ENCODE data around the gene HRK.
A peak's percentile ranks its signal among the peaks of the same experiment; 100 is the strongest.

HRK gene

DNA sequence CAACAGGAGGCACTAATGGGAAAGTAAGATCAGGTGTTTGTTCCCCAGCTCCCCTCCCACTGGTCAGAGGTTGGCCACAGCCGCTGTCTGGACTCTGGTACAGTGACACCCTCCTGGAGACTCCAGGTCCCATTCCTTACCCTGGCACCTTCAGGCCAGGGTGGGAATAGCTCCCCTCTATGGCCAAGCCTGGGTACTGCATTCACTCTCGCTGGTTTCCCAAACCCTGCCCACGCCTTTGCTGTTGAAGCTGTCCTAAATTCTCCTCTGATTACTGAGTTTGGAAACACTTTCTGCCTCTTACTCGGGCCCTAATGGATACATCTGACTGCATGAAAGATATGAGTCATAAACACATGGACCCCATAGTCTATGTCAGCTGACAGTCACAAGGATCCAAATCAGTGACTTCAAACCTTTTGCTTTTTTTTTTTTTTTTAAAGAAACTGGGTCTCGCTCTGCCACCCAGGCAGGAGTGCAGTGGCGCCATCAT, 17.9 kb downstream of the HRK start:
- DNase-seq (no peak), ATAC-seq (peak; percentile 20)
- Mint-ChIP-seq H3K36me3 (ENCODE audit: low read depth) (no peaks in the 10 kb centered on the region), H3K4me3 (no peak overlapping the region), H3K27ac (no peak overlapping the region), H3K4me1 (peaks cover 4% of the 10 kb centered on the region), H3K9me3 (no peaks in the 10 kb centered on the region), H3K27me3 (peaks cover 7% of the 10 kb centered on the region)

DNA sequence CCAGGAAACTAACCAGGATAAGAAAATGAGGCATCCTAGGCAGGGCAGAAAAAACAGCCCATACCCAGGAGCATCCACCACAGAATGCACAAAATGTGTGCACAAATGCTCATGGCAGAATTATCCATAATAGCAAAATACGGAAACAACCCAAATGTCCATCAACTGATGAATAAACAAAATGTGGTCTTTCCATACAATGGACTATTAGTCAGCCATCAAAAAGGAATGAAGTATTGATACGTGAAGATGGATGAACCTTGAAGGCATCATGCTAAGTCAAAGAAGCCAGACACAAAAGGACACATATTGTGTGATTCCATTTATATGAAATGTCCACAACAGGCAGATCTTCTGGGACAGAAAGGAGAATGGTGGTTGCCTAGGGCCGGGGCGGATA, 19.1 kb downstream of the HRK start:
- H3K27me3 Mint-ChIP-seq = peaks cover 17% of the 10 kb centered on the region
- H3K4me1 Mint-ChIP-seq = peaks cover 11% of the 10 kb centered on the region
- no peak overlapping the region for H3K27ac Mint-ChIP-seq
- DNase-seq = no peak
- H3K36me3 Mint-ChIP-seq (ENCODE audit: low read depth) = no peaks in the 10 kb centered on the region
- no peak overlapping the region for H3K4me3 Mint-ChIP-seq
- H3K9me3 Mint-ChIP-seq = no peaks in the 10 kb centered on the region
- ATAC-seq = no peak

DNA sequence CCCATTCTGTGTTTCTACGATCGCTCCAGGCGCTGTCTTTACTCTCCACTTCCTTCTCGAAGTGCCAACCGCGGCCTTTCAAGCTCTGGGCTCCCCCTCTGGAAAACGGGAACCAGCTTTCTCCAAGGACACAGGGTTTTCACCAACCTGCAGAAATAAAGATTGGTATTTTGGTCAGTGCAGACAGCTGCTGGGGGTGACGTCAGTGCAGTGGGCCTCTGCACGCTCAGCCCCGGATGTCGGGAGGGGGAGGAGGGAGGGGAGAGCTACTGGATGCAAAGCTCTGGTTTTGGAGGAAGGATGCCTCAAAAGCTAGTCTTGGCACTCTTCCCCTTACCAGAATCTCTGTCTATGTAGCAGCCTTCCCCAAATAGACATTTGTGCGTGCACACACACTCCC, 19.9 kb downstream of the HRK start:
- H3K9me3 Mint-ChIP-seq = no peaks in the 10 kb centered on the region

DNA sequence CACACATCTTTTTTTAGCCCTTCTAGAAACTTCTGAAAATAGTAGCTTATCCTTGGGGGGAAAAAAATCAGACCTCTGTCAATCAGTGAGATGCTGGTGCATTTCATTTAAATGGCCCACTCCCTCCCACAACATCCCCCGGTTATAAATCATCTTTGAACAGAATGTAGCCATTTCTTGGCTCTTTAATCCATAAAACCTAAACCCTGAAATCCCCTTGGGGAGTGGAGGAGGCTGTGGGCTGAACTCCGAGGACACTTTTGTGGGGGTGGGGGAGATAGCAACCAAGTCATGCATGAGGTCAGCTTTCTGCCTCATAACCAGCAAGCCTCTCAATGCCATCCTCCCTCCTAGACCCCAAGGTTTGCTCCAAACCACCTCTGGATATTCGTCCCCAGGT, 21.0 kb downstream of the HRK start:
- H3K4me1 Mint-ChIP-seq = peaks cover 11% of the 10 kb centered on the region
- H3K27ac Mint-ChIP-seq = no peak overlapping the region
- peaks cover 17% of the 10 kb centered on the region for H3K27me3 Mint-ChIP-seq
- ATAC-seq (no peak), DNase-seq (no peak)
- H3K4me3 Mint-ChIP-seq = no peak overlapping the region
- no peaks in the 10 kb centered on the region for H3K9me3 Mint-ChIP-seq
- no peaks in the 10 kb centered on the region for H3K36me3 Mint-ChIP-seq (ENCODE audit: low read depth)

More for the DNA sequence above, 19.9 kb downstream of the HRK start:
- H3K27ac Mint-ChIP-seq = no peak overlapping the region
- ATAC-seq (peak; percentile 69), DNase-seq (peak; percentile 36)
- H3K4me1 Mint-ChIP-seq = peaks cover 11% of the 10 kb centered on the region
- peaks cover 17% of the 10 kb centered on the region for H3K27me3 Mint-ChIP-seq
- no peaks in the 10 kb centered on the region for H3K36me3 Mint-ChIP-seq (ENCODE audit: low read depth)
- no peak overlapping the region for H3K4me3 Mint-ChIP-seq

DNA sequence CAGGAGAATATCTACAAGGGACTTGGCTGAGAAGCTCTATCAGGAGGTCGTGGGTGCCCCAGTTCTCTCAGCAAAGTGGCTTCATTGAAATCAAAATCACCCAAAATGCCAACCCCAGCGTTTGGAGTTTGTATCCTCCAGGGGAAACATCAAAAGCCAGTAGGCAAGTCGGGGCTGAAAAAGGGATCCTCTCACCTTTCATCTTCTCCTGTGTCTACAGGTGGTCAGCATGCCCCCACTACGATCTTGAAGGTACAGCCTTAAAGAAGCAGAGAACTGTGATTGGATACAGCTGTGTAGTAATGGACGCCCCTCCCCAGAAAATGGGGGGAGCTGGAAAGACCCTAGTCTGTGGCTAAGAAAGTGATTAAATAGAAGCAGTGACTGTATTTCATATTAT, 22.2 kb downstream of the HRK start:
- no peak overlapping the region for H3K4me3 Mint-ChIP-seq
- H3K9me3 Mint-ChIP-seq = no peaks in the 10 kb centered on the region
- H3K4me1 Mint-ChIP-seq = peaks cover 11% of the 10 kb centered on the region
- no peak for DNase-seq
- H3K36me3 Mint-ChIP-seq (ENCODE audit: low read depth) = no peaks in the 10 kb centered on the region
- no peak for ATAC-seq
- peaks cover 20% of the 10 kb centered on the region for H3K27me3 Mint-ChIP-seq
- no peak overlapping the region for H3K27ac Mint-ChIP-seq

DNA sequence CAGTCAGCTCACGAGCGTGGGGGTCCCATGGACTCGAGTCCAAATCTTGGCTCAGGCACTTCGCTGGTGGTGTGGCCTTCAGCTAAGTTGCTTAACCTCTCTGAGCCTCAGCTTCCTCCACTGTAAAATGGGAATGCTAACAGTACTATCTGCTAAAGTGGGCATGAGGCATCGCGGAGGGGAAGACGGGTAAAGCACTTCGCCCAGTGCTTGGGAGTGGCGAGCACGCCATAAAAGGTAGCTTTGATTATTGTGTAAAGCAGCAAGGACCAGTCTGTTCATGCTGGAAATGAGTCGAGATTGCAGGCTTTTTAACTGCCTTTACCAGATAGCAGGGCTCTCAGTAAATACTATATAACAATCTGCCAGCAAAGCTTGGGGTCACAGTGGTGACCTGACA, 24.5 kb downstream of the HRK start:
- H3K4me3 Mint-ChIP-seq = no peak overlapping the region
- ATAC-seq (no peak), DNase-seq (no peak)
- no peaks in the 10 kb centered on the region for H3K36me3 Mint-ChIP-seq (ENCODE audit: low read depth)
- no peak overlapping the region for H3K27ac Mint-ChIP-seq
- H3K27me3 Mint-ChIP-seq = peaks cover 17% of the 10 kb centered on the region
- peaks cover 10% of the 10 kb centered on the region for H3K4me1 Mint-ChIP-seq
- H3K9me3 Mint-ChIP-seq = no peaks in the 10 kb centered on the region

DNA sequence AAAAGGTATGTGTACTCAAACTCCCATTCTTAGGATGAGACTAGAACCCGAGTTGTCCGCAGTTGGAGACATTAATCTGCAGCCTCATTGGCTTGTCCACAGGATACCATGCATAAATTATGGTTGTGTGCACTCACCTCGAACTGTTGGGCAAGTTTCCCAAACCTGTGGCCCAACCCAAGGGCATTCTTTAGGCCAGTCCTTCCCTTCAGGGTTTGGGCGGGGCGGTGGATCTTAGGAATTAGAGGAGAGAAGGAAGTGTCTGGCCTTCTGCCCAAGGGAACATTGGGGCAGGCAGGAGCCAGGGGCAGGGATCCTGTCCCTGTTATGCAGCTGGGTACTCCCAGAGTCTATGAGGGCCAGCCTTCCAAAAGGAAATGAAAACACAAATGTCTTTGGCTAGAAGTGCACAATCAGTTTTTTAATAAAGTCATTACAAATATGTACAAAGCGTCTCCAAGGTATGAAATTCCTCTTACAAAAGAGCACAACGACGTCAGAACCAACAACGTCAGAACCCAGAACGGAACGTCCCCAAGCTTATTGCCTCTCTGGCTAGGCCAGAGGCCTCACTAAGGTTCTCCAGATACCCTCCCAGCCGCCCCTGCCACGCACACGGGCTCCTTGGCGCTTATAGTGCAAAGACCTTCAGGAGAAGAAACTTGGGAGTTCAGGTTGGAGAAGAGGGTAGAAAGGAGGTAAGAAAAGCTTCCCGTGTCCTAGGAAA, 25.3 kb downstream of the HRK start:
- peaks cover 17% of the 10 kb centered on the region for H3K27me3 Mint-ChIP-seq
- H3K9me3 Mint-ChIP-seq = no peaks in the 10 kb centered on the region
- no peak overlapping the region for H3K27ac Mint-ChIP-seq
- H3K36me3 Mint-ChIP-seq (ENCODE audit: low read depth) = no peaks in the 10 kb centered on the region
- ATAC-seq (no peak), DNase-seq (no peak)
- H3K4me3 Mint-ChIP-seq = no peak overlapping the region
- peaks cover 7% of the 10 kb centered on the region for H3K4me1 Mint-ChIP-seq

DNA sequence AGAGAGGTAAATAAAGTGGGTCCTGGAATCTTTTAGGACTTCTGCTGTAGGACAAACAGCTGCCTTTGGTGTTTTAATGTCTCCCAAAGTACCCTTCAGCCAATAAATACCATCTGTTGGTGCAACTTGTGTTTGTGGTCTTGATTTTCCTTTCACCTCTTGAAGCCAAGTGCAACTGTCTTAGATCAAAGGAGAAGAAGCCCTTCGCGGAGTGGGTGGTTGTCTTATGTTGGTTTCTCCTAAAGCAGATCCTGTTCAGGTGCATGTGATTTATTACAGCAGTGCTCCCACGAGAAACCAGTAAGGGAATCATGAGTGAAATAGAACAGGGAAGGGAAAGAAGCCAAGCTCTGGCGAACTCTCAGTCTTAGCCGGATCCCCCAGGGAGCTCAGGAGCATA, 27.7 kb downstream of the HRK start:
- no peak overlapping the region for H3K27ac Mint-ChIP-seq
- DNase-seq (no peak), ATAC-seq (no peak)
- peaks cover 14% of the 10 kb centered on the region for H3K27me3 Mint-ChIP-seq
- H3K9me3 Mint-ChIP-seq = no peaks in the 10 kb centered on the region
- H3K4me1 Mint-ChIP-seq = peaks cover 7% of the 10 kb centered on the region
- peaks cover 2% of the 10 kb centered on the region for H3K36me3 Mint-ChIP-seq (ENCODE audit: low read depth)
- H3K4me3 Mint-ChIP-seq = no peak overlapping the region

DNA sequence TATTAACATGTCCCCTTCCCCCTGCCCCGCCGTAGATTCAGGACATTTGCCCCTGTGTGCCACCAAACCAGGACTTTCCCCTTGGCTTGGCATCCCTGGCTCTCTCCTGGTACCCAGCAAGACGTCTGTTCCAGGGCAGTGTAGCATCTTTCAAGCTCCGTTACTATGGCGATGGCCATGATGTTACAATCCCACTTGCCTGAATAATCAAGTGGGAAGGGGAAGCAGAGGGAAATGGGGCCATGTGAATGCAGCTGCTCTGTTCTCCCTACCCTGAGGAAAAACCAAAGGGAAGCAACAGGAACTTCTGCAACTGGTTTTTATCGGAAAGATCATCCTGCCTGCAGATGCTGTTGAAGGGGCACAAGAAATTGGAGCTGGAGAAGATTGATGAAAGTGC, 28.9 kb downstream of the HRK start:
- peaks cover 3% of the 10 kb centered on the region for H3K27me3 Mint-ChIP-seq
- H3K4me1 Mint-ChIP-seq = peaks cover under 1% of the 10 kb centered on the region
- DNase-seq (no peak), ATAC-seq (no peak)
- no peaks in the 10 kb centered on the region for H3K9me3 Mint-ChIP-seq
- peaks cover 2% of the 10 kb centered on the region for H3K36me3 Mint-ChIP-seq (ENCODE audit: low read depth)
- H3K27ac Mint-ChIP-seq = no peak overlapping the region
- H3K4me3 Mint-ChIP-seq = no peak overlapping the region

DNA sequence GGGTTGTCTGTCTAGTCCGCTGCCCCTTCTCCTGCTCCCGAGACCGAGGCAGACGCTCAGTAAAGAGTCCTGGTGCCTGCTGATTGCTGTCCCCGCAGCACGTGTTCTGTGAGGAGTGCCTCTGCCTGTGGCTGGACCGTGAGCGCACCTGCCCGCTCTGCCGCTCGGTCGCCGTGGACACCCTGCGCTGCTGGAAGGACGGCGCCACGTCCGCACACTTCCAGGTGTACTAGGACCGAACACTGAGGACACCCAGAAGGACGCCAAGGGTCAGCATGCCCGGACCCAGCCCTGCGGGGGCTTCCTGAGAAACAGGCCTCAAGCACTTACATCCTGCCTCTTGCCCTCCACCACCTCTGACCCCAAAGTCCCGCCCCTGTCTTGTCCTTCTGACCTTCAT, 32.0 kb downstream of the HRK start:
- Mint-ChIP-seq H3K4me3 (no peak overlapping the region), H3K4me1 (no peaks in the 10 kb centered on the region), H3K27me3 (no peaks in the 10 kb centered on the region), H3K9me3 (no peaks in the 10 kb centered on the region), H3K27ac (no peak overlapping the region), H3K36me3 (ENCODE audit: low read depth) (peaks cover 2% of the 10 kb centered on the region)
- DNase-seq (no peak), ATAC-seq (no peak)

DNA sequence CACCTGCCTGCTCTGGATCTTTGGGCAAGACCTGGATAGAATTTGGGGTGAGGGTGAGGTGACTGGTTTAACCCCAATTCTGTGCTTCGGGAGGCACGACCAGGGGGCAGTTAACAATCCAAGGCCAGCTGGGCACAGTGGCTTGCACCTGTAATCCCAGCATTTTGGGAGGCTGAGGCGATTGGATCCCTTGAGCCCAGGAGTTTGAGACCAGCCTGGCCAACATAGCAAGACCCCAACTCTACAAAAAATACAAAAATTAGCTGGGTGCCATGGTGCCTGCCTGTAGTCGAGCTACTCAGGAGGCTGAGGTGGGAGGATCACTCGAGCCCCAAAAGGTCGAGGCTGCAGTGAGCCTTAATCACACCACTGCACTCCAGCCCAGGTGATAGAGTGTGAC, 38.2 kb downstream of the HRK start:
- Mint-ChIP-seq H3K9me3 (no peaks in the 10 kb centered on the region), H3K4me1 (no peaks in the 10 kb centered on the region), H3K4me3 (no peak overlapping the region), H3K36me3 (ENCODE audit: low read depth) (no peaks in the 10 kb centered on the region), H3K27ac (no peak overlapping the region), H3K27me3 (no peaks in the 10 kb centered on the region)
- no peak for DNase-seq
- ATAC-seq = no peak

DNA sequence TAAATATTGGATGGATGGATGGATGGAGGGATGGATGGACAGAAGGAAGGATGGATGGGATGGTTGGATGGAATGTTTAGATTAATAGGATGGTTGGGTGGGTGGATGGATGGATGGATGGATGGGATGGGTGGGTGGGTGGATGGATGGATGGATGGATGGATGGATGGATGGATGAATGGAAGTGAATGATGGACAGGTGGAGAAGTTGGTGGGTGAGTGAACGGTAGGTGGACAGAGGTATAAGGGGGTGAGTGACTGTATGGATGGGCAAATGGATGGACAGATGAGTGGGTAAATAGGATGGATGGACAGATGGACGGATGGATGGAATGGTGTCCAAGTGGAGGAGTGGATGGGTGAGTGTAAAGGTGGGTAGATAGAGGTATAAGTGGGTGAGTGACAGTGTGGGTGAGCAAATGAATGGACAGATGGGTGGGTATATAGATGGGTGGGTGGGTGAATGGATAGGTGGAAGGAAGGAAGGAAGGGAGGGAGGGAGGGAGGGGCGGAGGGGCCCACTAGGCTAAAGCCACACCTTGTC, 41.9 kb downstream of the HRK start:
- ATAC-seq = no peak
- no peak overlapping the region for H3K4me3 Mint-ChIP-seq
- H3K4me1 Mint-ChIP-seq = no peaks in the 10 kb centered on the region

DNA sequence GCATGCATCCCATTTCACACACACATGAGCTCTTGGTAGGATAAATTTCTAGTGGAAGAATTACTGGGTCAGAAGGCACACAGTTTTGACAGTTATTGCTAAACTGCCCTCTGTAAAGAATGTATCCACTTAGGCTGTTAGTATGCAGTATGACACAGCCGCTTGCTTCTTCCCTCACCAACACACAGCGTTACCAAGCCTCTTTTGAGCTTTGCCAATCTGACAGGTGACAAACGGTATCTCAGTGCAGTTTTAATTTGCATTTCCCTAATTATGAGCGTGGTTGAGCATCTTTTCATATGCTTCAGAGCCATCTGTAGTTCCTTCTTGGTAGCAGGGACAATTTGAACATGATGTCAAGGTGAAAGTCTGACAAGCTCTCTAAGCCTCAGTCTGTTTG, 42.9 kb downstream of the HRK start:
- H3K27ac Mint-ChIP-seq = no peak overlapping the region
- DNase-seq = no peak
- no peak overlapping the region for H3K4me3 Mint-ChIP-seq
- no peaks in the 10 kb centered on the region for H3K4me1 Mint-ChIP-seq
- H3K9me3 Mint-ChIP-seq = no peaks in the 10 kb centered on the region
- ATAC-seq = no peak
- H3K36me3 Mint-ChIP-seq (ENCODE audit: low read depth) = peaks cover 12% of the 10 kb centered on the region
- H3K27me3 Mint-ChIP-seq = no peaks in the 10 kb centered on the region

More for the DNA sequence above, 41.9 kb downstream of the HRK start:
- Mint-ChIP-seq H3K27me3 (no peaks in the 10 kb centered on the region), H3K27ac (no peak overlapping the region), H3K9me3 (no peaks in the 10 kb centered on the region), H3K36me3 (ENCODE audit: low read depth) (peaks cover 11% of the 10 kb centered on the region)
- no peak for DNase-seq

DNA sequence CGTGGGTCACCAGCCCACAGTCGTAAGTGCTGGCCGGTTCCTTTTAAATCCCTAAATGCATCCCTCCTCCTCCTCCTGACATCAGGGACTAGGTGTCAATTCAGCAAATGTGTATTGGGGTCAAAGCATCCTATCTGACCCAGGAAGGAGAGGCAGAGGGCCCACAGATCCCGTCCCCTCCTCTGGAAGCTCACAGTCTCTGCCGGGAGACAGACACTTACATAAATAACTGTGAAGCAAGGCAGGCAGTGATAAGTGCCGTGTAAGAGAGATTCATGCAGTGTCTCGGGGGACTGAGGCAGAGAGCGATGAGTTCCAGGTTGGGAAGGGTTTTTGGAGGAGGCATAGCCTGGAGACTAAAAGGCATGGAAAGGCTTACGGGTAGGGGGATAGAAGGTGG, 44.1 kb downstream of the HRK start:
- DNase-seq = no peak
- H3K27ac Mint-ChIP-seq = no peak overlapping the region
- no peak overlapping the region for H3K4me3 Mint-ChIP-seq
- H3K4me1 Mint-ChIP-seq = no peaks in the 10 kb centered on the region
- H3K9me3 Mint-ChIP-seq = no peaks in the 10 kb centered on the region
- H3K27me3 Mint-ChIP-seq = no peaks in the 10 kb centered on the region
- peaks cover 12% of the 10 kb centered on the region for H3K36me3 Mint-ChIP-seq (ENCODE audit: low read depth)
- no peak for ATAC-seq

DNA sequence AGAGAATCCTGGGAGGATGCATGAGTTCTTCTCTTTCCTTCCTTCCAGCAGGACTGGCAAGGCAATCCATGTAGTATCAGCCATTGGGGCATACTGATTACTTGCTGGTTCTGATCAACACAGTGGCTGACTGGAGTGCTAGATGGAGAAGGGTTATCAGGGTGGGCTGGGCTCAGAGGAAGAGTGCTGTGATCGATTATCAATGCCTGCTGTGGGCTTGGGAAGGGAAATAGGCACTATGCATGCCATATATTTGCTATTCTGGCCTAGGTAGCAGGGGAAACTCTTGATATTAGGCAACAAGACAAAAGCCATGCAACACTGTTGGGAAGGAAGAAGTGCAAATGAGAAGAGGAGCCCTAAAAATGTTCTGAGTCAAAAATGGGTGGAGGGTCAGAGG, 45.8 kb downstream of the HRK start:
- no peak overlapping the region for H3K4me3 Mint-ChIP-seq
- ATAC-seq = no peak
- DNase-seq = no peak
- H3K27ac Mint-ChIP-seq = no peak overlapping the region
- peaks cover 12% of the 10 kb centered on the region for H3K36me3 Mint-ChIP-seq (ENCODE audit: low read depth)
- H3K27me3 Mint-ChIP-seq = no peaks in the 10 kb centered on the region
- no peaks in the 10 kb centered on the region for H3K9me3 Mint-ChIP-seq
- no peaks in the 10 kb centered on the region for H3K4me1 Mint-ChIP-seq

Measured in activated naive CD8-positive, alpha-beta T cell treated with anti-CD3 and anti-CD28 coated beads, Interleukin-2, amount 50 U/mL, for 24 hours (primary cell).